Measurements from ENCODE around the gene CCDC106.

CCDC106 gene

GRCh38 chr19:55686311-55687050 is 38.5 kb downstream of the CCDC106 start:
- no peak for DNase-seq

- DNase-seq, result no peak
Observed at GRCh38 chr19:55687281-55688201, 39.5 kb downstream of the CCDC106 start.

GRCh38 chr19:55688422-55689218 is 40.6 kb downstream of the CCDC106 start:
- no peak for DNase-seq

- DNase-seq, result no peak
Observed at GRCh38 chr19:55689411-55690108, 41.5 kb downstream of the CCDC106 start.

- DNase-seq, result no peak
Observed at GRCh38 chr19:55690109-55690768, 42.2 kb downstream of the CCDC106 start.

GRCh38 chr19:55690769-55691545 is 42.9 kb downstream of the CCDC106 start:
- no peak for DNase-seq

GRCh38 chr19:55691561-55692481 is 43.8 kb downstream of the CCDC106 start:
- no peak for DNase-seq

- no peak for DNase-seq
Observed at GRCh38 chr19:55692681-55693081, 44.7 kb downstream of the CCDC106 start.

GRCh38 chr19:55693336-55693974 is 45.4 kb downstream of the CCDC106 start:
- no peak for DNase-seq

GRCh38 chr19:55694241-55694655 is 46.2 kb downstream of the CCDC106 start:
- no peak for DNase-seq

GRCh38 chr19:55694656-55695491 is 46.9 kb downstream of the CCDC106 start:
- no peak for DNase-seq

GRCh38 chr19:55695511-55696290 is 47.7 kb downstream of the CCDC106 start:
- DNase-seq, result no peak

- no peak for DNase-seq
Observed at GRCh38 chr19:55696301-55697068, 48.5 kb downstream of the CCDC106 start.

- no peak for DNase-seq
Observed at GRCh38 chr19:55697069-55697440, 49.0 kb downstream of the CCDC106 start.

- no peak for DNase-seq
Observed at GRCh38 chr19:55697698-55698097, 49.7 kb downstream of the CCDC106 start.

- DNase-seq, result no peak
Observed at GRCh38 chr19:55698256-55698655, 50.2 kb downstream of the CCDC106 start.

GRCh38 chr19:55699221-55699620 is 51.2 kb downstream of the CCDC106 start:
- no peak for DNase-seq

All from suppressor macrophage treated with lipopolysaccharide for 1 hour (primary cell).